ENCODE data around the gene RPS21. TPM values are rescaled to one million over a fixed set of nuclear protein-coding genes. Genes with fewer than 3 reads are reported as not detected.
A peak's percentile ranks its signal among the peaks of the same experiment; 100 is the strongest.

Gene RPS21
- total and polyA plus RNA-seq, 2 of the 13 experiments (the other 11 are each of a cell fraction or from before 2014, with no cell fraction given), result 2,647 to 11,063 TPM

- under 1% methylated on average over 43 of the region's 47 CpGs for WGBS (ENCODE audit: low lambda C conversion rate)
- H3K27ac ChIP-seq (ENCODE audit: extremely low read length, insufficient read depth, low read length), result peak overlapping the region; percentile 66
- in situ Hi-C loops (cut with HindIII; ENCODE audit: extremely low pct_ligation_motif_present, low pct_unique_long_range_greater_than_20kb) (no loop called here), intact Hi-C loops (cut with micrococcal nuclease; ENCODE audit: unreplicated experiment) (no loop called here)
- peak overlapping the region; percentile 97 for H3K4me2 ChIP-seq (ENCODE audit: low read depth, low read length)
- H4K20me1 ChIP-seq (ENCODE audit: insufficient read depth, low read length), result peaks cover 17% of the 10 kb centered on the region
- POLR2A ChIA-PET, result interaction anchor here (0.6 to 4.5 kb wide), 20 partner anchors 8 to 1240 kb away, joined by 3 to 73 read pairs (median 5); partner anchors contain the start of genes ADRM1 and LAMA5
- H3K9ac ChIP-seq (ENCODE audit: insufficient read depth, low read depth, low read length), result peak overlapping the region; percentile 97
- CTCF ChIA-PET (ENCODE audit: low intra/inter-chr PET ratio, low total read pairs), result interaction anchor here (2.8 kb wide), 1 partner anchor 85 kb away, joined by 13 read pairs; the partner anchor contains the start of gene ADRM1
- H3K27me3 ChIP-seq (ENCODE audit: control insufficient read depth in 1 of 2, insufficient read depth in 2 of 2, low read length in 2 of 2), result no peaks in the 10 kb centered on the region; a peak in 2 of 5 replicates
- peak overlapping the region; percentile 97 to 99 (median 99) for H3K4me3 ChIP-seq (replicated peaks in 1 of 3; ENCODE audit: insufficient read depth in 1 of 3, low read depth in 2 of 3, low read length in 3 of 3)
- DNase-seq (ENCODE audit: low spot score) (no peak), FAIRE-seq (no peak), ATAC-seq (no peak)
- peaks cover 40% of the 10 kb centered on the region for H3K79me2 ChIP-seq (ENCODE audit: insufficient read depth, low read length)
- H3K9me3 ChIP-seq (ENCODE audit: low read length), result no peaks in the 10 kb centered on the region
- BruUV-seq (replicated peaks), result TSS peak; percentile 76
- no peak overlapping the region for H2AFZ ChIP-seq (ENCODE audit: low read length)
- peaks cover 15 to 34% of the 10 kb centered on the region in 2 experiments for H3K36me3 ChIP-seq (replicated peaks in 1 of 2; ENCODE audit: control insufficient read depth in 1 of 2, insufficient read depth in 2 of 2, low read length in 2 of 2)
- H3K4me1 ChIP-seq (ENCODE audit: insufficient read depth, low read length), result peaks cover 34% of the 10 kb centered on the region
- TF ChIP-seq POGK (CRISPR knock-in tag; conservative IDR thresholded peaks at IDR 0.05) (0 out of 2 replicates have a peak, but pooled peaks have one; percentile 22), FLYWCH1 (CRISPR knock-in tag; IDR thresholded peaks at IDR 0.05) (peak; percentile 82; the same call in 1 of the 2 replicates), POLR2AphosphoS5 (IDR thresholded peaks at IDR 0.05; ENCODE audit: low read depth, low read length) (peak; percentile 44; the same call in 1 of the 2 replicates), RBM22 (optimal IDR thresholded peaks at IDR 0.05; ENCODE audit: low read length) (peak; percentile 91), BRCA1 (CRISPR knock-in tag; IDR thresholded peaks at IDR 0.05) (no peak), TBX3 (IDR thresholded peaks at IDR 0.05; ENCODE audit: borderline replicate concordance) (no peak; the same call in 1 of the 2 replicates), IKZF5 (CRISPR knock-in tag; IDR thresholded peaks at IDR 0.05) (no peak), ZNF768 (CRISPR knock-in tag; IDR thresholded peaks at IDR 0.05) (peak; percentile 4; the same call in 1 of the 2 replicates), CC2D1A (CRISPR knock-in tag; IDR thresholded peaks at IDR 0.05) (0 out of 2 replicates have a peak, but pooled peaks have one; percentile 69), ZNF619 (CRISPR knock-in tag; IDR thresholded peaks at IDR 0.05) (no peak), IKZF4 (CRISPR knock-in tag; IDR thresholded peaks at IDR 0.05; ENCODE audit: borderline replicate concordance, low read depth, not compliant biosample characterization) (peak; percentile 9), ZBTB44 (CRISPR knock-in tag; IDR thresholded peaks at IDR 0.05) (no peak)
- TF ChIP-seq, protein P1, sequence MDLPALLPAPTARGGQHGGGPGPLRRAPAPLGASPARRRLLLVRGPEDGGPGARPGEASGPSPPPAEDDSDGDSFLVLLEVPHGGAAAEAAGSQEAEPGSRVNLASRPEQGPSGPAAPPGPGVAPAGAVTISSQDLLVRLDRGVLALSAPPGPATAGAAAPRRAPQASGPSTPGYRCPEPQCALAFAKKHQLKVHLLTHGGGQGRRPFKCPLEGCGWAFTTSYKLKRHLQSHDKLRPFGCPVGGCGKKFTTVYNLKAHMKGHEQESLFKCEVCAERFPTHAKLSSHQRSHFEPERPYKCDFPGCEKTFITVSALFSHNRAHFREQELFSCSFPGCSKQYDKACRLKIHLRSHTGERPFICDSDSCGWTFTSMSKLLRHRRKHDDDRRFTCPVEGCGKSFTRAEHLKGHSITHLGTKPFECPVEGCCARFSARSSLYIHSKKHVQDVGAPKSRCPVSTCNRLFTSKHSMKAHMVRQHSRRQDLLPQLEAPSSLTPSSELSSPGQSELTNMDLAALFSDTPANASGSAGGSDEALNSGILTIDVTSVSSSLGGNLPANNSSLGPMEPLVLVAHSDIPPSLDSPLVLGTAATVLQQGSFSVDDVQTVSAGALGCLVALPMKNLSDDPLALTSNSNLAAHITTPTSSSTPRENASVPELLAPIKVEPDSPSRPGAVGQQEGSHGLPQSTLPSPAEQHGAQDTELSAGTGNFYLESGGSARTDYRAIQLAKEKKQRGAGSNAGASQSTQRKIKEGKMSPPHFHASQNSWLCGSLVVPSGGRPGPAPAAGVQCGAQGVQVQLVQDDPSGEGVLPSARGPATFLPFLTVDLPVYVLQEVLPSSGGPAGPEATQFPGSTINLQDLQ (CRISPR knock-in tag; IDR thresholded peaks at IDR 0.05), result no peak
Measured at GRCh38 chr20:62387219-62387913, 463 bp downstream of the RPS21 start.

All from HepG2 (cell line).